Thoracic aorta (tissue), 2 donors: ENCODE results near the gene TNNI3K. TPM values are rescaled to one million over a fixed set of nuclear protein-coding genes. Genes with fewer than 3 reads are reported as not detected.

Experiments used
- ATAC-seq: fragments of 150-250 bp; one replicate; pipeline ENCODE4 v1.8.0; 2017; ENCODE audit warnings: low read depth; ENCODE audit not compliant: insufficient number of reproducible peaks, low FRiP score
- DNase-seq: peaks from one replicate; pipeline ENCODE4 v3.0.0-alpha.2; 2020; ENCODE audit warnings: low spot score
- H3K27ac ChIP-seq, 2 donors: fragments of 200-600 bp; sonication (generic); 1 replicate in 1 of 2; 2 replicates in 1 of 2; pipeline ENCODE4 v1.5.1; 2016; ENCODE audit warnings: mild to moderate bottlenecking in 2 of 2, moderate library complexity in 2 of 2
- H3K27me3 ChIP-seq: fragments of 200-600 bp; sonication (generic); replicated peaks from 2 replicates; pipeline ENCODE4 v1.6.0; 2016; ENCODE audit warnings: mild to moderate bottlenecking; ENCODE audit not compliant: insufficient read depth
- H3K36me3 ChIP-seq: fragments of 200-600 bp; sonication (generic); one replicate; pipeline ENCODE4 v1.5.1; 2016
- H3K4me1 ChIP-seq, 2 donors: fragments of 200-600 bp; sonication (generic); 1 replicate in 1 of 2; 2 replicates in 1 of 2; pipeline versions ENCODE4 v1.5.1 to v1.6.0; 2016; ENCODE audit warnings: low read depth in 2 of 2, mild to moderate bottlenecking in 1 of 2; ENCODE audit not compliant: control insufficient read depth in 1 of 2
- H3K4me3 ChIP-seq: fragments of 200-600 bp; sonication (generic); 2 replicates; pipeline ENCODE4 v1.5.1; 2016; ENCODE audit warnings: mild to moderate bottlenecking
- H3K9me3 ChIP-seq: fragments of 200-600 bp; sonication (generic); 2 replicates; pipeline ENCODE4 v1.5.1; 2016
- total RNA-seq, 2 donors: library from RNA; depleted of rRNA; stranded (reverse); fragments of >200 nt; gene quantifications; one replicate each; pipeline versions ENCODE4 v1.1.0 to v1.2.3, GENCODE V29; 2016
- TF ChIP-seq, protein P1 (sequence below): fragments of 200-600 bp; sonication (generic); IDR thresholded peaks from one replicate; pipeline ENCODE4 v1.5.1; 2019; ENCODE audit warnings: antibody characterized with exemption

The TNNI3K gene
- total RNA-seq, 2 donors from 2014 or later: 6.6 to 9.7 TPM

DNA sequence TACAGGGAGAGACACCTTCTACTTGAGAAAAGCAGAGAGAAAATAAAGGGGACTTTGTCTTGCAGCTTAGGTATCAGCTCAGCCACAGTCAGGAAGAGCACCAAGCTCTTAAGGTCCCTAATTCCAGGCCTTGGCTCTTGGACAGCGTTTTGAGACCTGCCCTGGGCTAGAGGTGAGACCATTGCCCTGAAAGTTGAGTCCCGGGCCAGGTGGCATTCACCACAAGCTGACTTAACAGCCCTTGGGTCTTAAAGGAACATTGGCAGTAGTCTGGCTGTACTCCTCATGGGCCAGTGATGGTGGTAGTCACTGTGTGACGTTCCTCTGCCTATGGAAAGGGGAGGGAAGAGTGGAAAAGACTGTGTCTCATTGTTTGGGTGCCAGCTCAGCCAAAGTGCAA lies 11.7 kb upstream of the TNNI3K start:
- Histone ChIP-seq H3K4me3 (no peak overlapping the region), H3K9me3 (peaks cover 17% of the 10 kb centered on the region), H3K27ac (no peak overlapping the region), H3K36me3 (no peaks in the 10 kb centered on the region), H3K4me1 (no peaks in the 10 kb centered on the region), H3K27me3 (no peaks in the 10 kb centered on the region)
- TF ChIP-seq, protein P1, sequence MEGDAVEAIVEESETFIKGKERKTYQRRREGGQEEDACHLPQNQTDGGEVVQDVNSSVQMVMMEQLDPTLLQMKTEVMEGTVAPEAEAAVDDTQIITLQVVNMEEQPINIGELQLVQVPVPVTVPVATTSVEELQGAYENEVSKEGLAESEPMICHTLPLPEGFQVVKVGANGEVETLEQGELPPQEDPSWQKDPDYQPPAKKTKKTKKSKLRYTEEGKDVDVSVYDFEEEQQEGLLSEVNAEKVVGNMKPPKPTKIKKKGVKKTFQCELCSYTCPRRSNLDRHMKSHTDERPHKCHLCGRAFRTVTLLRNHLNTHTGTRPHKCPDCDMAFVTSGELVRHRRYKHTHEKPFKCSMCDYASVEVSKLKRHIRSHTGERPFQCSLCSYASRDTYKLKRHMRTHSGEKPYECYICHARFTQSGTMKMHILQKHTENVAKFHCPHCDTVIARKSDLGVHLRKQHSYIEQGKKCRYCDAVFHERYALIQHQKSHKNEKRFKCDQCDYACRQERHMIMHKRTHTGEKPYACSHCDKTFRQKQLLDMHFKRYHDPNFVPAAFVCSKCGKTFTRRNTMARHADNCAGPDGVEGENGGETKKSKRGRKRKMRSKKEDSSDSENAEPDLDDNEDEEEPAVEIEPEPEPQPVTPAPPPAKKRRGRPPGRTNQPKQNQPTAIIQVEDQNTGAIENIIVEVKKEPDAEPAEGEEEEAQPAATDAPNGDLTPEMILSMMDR: no peak
- DNase-seq: no peak
- no peak for ATAC-seq

DNA sequence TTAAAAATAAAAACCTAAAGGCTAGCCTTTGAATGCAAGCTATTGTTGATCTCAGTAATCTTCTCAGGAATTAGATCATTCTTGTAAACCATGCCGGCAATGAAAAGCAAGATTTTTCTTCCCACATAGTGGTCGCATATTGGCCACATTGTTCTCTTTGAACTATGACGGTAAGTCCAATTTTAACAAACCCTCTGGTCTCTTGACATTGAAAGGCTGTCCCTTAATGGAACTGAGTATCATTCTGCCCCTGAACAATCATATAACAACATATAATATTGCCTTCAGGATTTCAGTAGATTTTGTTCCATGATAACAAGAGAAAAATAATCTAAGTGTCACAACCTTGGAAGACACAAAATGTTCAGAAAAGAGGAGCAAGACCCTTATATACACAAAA lies 1.3 kb downstream of the TNNI3K start:
- no peaks in the 10 kb centered on the region for H3K36me3 ChIP-seq
- H3K27me3 ChIP-seq: no peaks in the 10 kb centered on the region
- H3K27ac ChIP-seq: no peak overlapping the region
- no peak for DNase-seq
- no peak for ATAC-seq
- H3K4me1 ChIP-seq: no peaks in the 10 kb centered on the region
- H3K9me3 ChIP-seq: no peaks in the 10 kb centered on the region
- TF ChIP-seq, protein P1: no peak
- no peak overlapping the region for H3K4me3 ChIP-seq

DNA sequence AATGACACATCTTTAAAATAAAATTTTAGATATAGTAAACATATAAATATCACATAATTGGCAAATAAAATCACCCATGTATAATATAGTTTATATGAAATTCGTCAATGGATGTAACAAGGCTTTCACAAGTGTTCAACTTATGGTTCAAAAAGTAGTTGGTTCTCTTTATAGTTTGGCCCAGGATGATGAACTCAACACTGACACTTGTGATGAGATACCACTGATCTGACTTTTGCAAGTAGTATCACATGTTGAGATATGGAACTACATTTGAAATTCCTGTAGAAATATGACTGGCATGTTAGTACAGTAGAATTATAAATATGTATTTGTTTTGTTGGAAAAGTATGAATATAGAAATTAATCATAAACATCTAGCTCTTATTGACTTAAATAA lies 1.8 kb downstream of the TNNI3K start:
- Histone ChIP-seq H3K9me3 (no peaks in the 10 kb centered on the region), H3K27me3 (no peaks in the 10 kb centered on the region), H3K27ac (no peak overlapping the region), H3K36me3 (no peaks in the 10 kb centered on the region), H3K4me3 (no peak overlapping the region), H3K4me1 (no peaks in the 10 kb centered on the region)
- ATAC-seq (no peak), DNase-seq (no peak)
- TF ChIP-seq, protein P1: no peak

DNA sequence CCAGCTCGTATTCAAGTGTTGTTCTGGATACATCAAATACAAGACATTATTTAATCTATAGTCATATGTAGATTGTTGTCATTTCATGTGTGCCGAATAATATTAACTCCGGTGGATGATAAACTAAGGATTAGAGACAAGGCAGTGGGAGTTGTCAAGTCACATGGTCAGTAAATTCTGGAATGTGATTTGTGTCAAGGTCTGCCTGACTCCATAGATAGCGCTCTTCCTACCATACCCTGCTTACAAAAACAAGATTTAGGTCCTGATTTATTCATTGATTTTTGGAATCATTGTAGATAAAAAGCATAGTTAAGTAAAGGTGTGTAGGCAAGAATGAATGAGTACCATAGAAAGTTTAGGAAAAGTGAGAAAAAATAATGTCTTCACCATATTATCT lies 2.6 kb downstream of the TNNI3K start:
- TF ChIP-seq, protein P1: no peak
- ATAC-seq: no peak
- no peak overlapping the region for H3K4me3 ChIP-seq
- no peaks in the 10 kb centered on the region for H3K9me3 ChIP-seq
- no peak for DNase-seq
- H3K27me3 ChIP-seq: no peaks in the 10 kb centered on the region
- H3K36me3 ChIP-seq: no peaks in the 10 kb centered on the region
- no peaks in the 10 kb centered on the region for H3K4me1 ChIP-seq
- no peak overlapping the region for H3K27ac ChIP-seq

DNA sequence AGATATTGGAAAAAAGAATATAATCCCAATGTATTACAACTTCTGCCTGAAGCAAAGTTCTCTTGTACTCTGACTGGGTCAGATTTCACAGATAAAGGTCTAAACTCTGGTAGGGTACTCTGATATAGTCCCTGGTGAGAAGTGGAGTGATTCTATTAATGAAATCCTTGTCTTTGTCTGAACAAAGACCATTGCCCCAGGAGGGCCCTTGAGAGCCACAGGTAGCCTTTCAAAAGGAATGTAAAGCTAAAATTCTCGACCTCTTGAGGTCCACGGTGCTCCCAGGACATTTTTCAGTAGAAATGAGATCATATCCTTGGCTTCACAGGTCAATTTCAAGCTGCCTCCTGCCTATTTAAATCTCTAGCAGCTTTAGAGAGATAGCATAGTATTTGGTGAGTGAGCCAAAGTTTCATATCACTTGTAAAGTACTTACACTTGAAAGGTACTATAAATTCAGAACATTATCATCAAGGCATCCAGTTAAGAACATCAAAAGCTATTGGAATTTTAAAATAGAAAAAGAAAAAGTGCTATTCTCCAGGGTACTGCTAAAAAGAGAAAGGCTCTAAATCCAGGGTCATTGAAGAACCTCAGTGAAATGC lies 10.1 kb downstream of the TNNI3K start:
- Histone ChIP-seq H3K36me3 (no peaks in the 10 kb centered on the region), H3K27ac (no peak overlapping the region), H3K27me3 (no peaks in the 10 kb centered on the region), H3K4me1 (peaks cover 0 to 7% of the 10 kb centered on the region in 2 donors), H3K9me3 (no peaks in the 10 kb centered on the region), H3K4me3 (no peak overlapping the region)
- no peak for ATAC-seq
- DNase-seq: no peak
- TF ChIP-seq, protein P1: no peak
